Stomach (tissue), 9 donors: ENCODE measurements around the gene FXN. TPM values are rescaled to one million over a fixed set of nuclear protein-coding genes. Genes with fewer than 3 reads are reported as not detected.
"Not testable (repeated sequence)": the region's sequence is repeated elsewhere in the genome, so short reads cannot be mapped to it uniquely, and the experiment has no call there.

Experiments used
- DNase-seq, 2 donors: peaks; one replicate each; pipeline versions ENCODE4 v3.0.0 to v3.0.0-alpha.2; 2013 to 2019
- H3K27ac ChIP-seq, 5 donors: fragments of 200-600 bp in 4 of 5; sonication (generic) in 4 of 5; one replicate each; pipeline ENCODE4 v1.5.1; 2013 to 2019; ENCODE audit warnings: mild to moderate bottlenecking in 1 of 5, moderate library complexity in 1 of 5
- H3K27me3 ChIP-seq, 3 donors: fragments of 200-600 bp; sonication (generic); one replicate each; pipeline ENCODE4 v1.5.1; 2017 to 2019; ENCODE audit warnings: mixed run types in 1 of 3
- H3K36me3 ChIP-seq, 4 donors: fragments of 200-600 bp; sonication (generic); 1 replicate in 3 of 4; 2 replicates in 1 of 4; pipeline ENCODE4 v1.5.1; 2016 to 2019
- H3K4me1 ChIP-seq, 4 donors: fragments of 200-600 bp; sonication (generic); one replicate each; pipeline ENCODE4 v1.5.1; 2016 to 2019
- H3K4me3 ChIP-seq, 4 donors: fragments of 200-600 bp; sonication (generic) in 3 of 4; one replicate each; pipeline ENCODE4 v1.5.1; 2016 to 2019; ENCODE audit warnings: mild to moderate bottlenecking in 1 of 4
- H3K9me3 ChIP-seq, 4 donors: fragments of 200-600 bp; sonication (generic); one replicate each; pipeline ENCODE4 v1.5.1; 2016 to 2019
- EP300 ChIP-seq: sonication (generic); formaldehyde crosslinking; IDR thresholded peaks from one replicate; pipeline ENCODE4 v1.6.1; 2017; ENCODE audit warnings: antibody characterized with exemption
- POLR2A ChIP-seq, 4 donors: fragments of 450-650 bp; IDR thresholded peaks; one replicate each; pipeline ENCODE4 v1.6.1; 2016; ENCODE audit warnings: antibody characterized with exemption in 4 of 4, control low read depth in 2 of 4, mild to moderate bottlenecking in 1 of 4, moderate library complexity in 1 of 4
- POLR2AphosphoS5 ChIP-seq, 3 donors: sonication (generic); formaldehyde crosslinking; IDR thresholded peaks; one replicate each; pipeline ENCODE4 v1.6.1; 2016; ENCODE audit warnings: antibody characterized with exemption in 3 of 3
- WGBS, 5 donors: extraction: QIAGEN DNeasy Blood & Tissue Kit in 3 of 5; methylation state at CpG; one replicate each; pipeline versions ENCODE4 v1.1.5 to v1.1.7; 2013 to 2018; 5-methylcytosine and 5-hydroxymethylcytosine counted together
- intact Hi-C: fragments of 100-400 bp; cut with DNase I; formaldehyde crosslinking; loops from one replicate; pipeline ENCODE4 v1.15.1; 2023; ENCODE audit warnings: low total_unique reads
- polyA plus RNA-seq, 3 donors: library from polyadenylated mRNA; stranded (reverse); fragments of 200-250 nt; gene quantifications; one replicate each; pipeline ENCODE4 v1.2.3, GENCODE V29; 2013
- total RNA-seq, 5 donors: library from RNA; depleted of rRNA; stranded (reverse); fragments of >200 nt; gene quantifications; one replicate each; pipeline versions ENCODE4 v1.1.0 to v1.2.3, GENCODE V29; 2014 to 2016
- TF ChIP-seq, protein P1 (sequence below), 7 experiments: fragments of 450-650 bp in 4 of 7; fragments of 200-600 bp in 3 of 7; sonication (generic) in 3 of 7; IDR thresholded peaks; one replicate each; pipeline ENCODE4 v1.5.1; 2016 to 2019; ENCODE audit warnings: antibody characterized with exemption in 7 of 7, control low read depth in 2 of 7, mild to moderate bottlenecking in 1 of 7
- donor health status: healthy with polysubstance abuse.
- donor health status: Bipolar disorder and iron deficiency.
- donor health status: healthy.

The FXN gene
- total and polyA plus RNA-seq, 8 donors: 0.58 to 15.3 (median 4.1) TPM

- Histone ChIP-seq H3K9me3 (no peaks in the 10 kb centered on the region), H3K4me3 (no peak overlapping the region), H3K27me3 (no peaks in the 10 kb centered on the region), H3K4me1 (peaks cover 24 to 55% (median 46%) of the 10 kb centered on the region in 4 donors), H3K36me3 (no peaks in the 10 kb centered on the region), H3K27ac (peak overlapping the region in 2 of 5 donors; percentile 52 to 61)
- TF ChIP-seq, protein P1, sequence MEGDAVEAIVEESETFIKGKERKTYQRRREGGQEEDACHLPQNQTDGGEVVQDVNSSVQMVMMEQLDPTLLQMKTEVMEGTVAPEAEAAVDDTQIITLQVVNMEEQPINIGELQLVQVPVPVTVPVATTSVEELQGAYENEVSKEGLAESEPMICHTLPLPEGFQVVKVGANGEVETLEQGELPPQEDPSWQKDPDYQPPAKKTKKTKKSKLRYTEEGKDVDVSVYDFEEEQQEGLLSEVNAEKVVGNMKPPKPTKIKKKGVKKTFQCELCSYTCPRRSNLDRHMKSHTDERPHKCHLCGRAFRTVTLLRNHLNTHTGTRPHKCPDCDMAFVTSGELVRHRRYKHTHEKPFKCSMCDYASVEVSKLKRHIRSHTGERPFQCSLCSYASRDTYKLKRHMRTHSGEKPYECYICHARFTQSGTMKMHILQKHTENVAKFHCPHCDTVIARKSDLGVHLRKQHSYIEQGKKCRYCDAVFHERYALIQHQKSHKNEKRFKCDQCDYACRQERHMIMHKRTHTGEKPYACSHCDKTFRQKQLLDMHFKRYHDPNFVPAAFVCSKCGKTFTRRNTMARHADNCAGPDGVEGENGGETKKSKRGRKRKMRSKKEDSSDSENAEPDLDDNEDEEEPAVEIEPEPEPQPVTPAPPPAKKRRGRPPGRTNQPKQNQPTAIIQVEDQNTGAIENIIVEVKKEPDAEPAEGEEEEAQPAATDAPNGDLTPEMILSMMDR (IDR thresholded peaks at IDR 0.05): no peak
- DNase-seq: no peak
- WGBS, 5 donors: 69 to 82% (median 78%) methylated on average over 3 of the region's 3 CpGs
- intact Hi-C loops: no loop called here
These were observed 55.4 kb downstream of the FXN start for GRCh38 chr9:69090946-69091345.

DNA sequence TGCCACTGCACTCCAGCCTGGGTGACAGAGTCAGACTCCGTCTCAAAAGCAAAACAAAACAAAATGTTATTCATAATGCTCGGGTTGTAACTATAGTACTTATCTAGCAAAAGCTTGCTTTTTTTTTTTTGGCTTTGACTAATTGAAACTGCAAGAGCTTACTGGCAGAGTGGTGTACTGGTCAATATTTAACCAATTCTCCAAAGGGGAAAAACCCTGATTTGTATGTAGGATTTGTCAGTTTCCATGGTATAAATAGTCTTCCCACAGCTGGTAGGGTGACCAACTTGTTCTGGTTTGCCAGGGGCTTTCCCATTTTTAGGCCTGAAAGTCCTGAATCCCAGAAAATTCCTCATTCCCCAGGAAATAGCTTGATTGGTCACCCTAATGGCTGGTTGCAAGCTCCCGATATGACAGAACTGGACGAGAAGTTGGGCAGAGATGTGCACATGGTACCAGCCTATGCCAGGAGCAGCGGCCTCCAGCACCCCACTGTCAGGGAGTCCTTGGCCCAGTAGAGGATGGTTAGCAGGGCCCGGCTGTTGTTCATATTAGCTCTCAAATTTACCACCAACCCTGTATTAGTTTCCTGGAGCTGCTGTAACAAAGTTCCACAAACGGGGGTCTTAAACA lies 58.0 kb downstream of the FXN start:
- Histone ChIP-seq H3K9me3 (no peaks in the 10 kb centered on the region), H3K4me1 (peaks cover 12 to 45% (median 36%) of the 10 kb centered on the region in 4 donors), H3K27me3 (no peaks in the 10 kb centered on the region), H3K36me3 (no peaks in the 10 kb centered on the region), H3K27ac (peak overlapping the region; percentile 80 to 92 (median 84)), H3K4me3 (no peak overlapping the region)
- intact Hi-C loops: no loop called here
- TF ChIP-seq POLR2AphosphoS5 (IDR thresholded peaks at IDR 0.05) (peak in 1 of 3 donors; percentile 46), POLR2A (IDR thresholded peaks at IDR 0.05) (no peak)
- DNase-seq: peak in 1 of 2 donors; percentile 71
- 45 to 66% (median 54%) methylated on average over 7 of the region's 7 CpGs for WGBS, 5 donors

DNA sequence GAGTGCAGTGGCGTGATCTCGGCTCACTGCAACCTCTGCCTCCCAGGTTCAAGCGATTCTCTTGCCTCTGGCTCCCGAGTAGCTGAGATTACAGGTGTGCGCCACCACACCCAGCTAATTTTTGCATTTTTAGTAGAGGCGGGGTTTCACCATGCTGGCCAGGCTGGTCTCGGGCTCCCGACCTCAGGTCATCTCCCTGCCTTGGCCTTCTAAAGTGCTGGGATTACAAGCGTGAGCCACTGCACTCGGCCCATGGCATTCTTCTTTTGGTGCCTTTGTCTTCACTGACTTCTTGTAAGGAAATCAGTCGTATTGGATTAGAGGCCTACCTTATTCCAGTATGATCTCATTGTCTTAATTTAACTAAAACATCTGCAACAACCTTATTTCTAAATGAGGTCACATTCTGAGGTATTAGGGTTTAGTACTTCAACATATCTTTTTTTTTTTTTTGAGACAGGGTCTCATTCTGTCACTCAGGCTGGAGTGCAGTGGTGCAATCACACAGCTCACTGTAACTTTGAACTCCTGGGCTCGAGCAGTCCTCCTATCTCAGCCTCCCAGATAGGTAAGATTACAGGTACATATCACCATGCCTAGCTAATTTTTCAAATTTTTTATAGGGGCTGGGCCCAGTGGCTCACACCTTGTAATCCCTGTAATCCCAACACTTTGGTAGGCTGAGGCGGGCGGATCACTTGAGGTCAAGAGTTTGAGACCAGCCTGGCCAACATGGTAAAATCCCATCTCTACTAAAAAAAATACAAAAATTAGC lies 59.0 kb downstream of the FXN start:
- H3K27ac ChIP-seq: peak overlapping the region; percentile 76 to 88 (median 84)
- peaks cover 12 to 43% (median 33%) of the 10 kb centered on the region in 4 donors for H3K4me1 ChIP-seq
- H3K36me3 ChIP-seq, intact Hi-C loops, H3K4me3 ChIP-seq, H3K9me3 ChIP-seq, H3K27me3 ChIP-seq, DNase-seq: not testable (repeated sequence)
- WGBS, 5 donors: 82 to 89% (median 87%) methylated on average over 14 of the region's 14 CpGs

DNA sequence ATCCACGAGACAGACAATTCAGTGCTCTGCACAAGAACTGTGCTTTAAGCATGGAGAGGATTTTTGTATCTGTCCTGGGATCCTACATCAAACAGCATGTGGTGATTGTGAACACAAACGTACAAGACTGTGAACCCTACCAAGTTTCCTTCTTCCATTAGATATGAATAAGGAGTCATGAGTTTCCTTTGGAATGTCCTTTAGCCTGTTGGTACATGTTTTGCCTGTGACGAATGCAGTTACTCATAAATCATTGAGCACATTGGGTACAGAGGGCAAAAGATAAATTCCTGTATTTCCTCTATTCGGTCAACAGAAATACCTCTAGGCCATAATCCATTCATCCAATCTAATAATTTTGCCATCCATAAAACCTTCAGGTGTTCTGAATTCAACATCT lies 61.5 kb downstream of the FXN start:
- Histone ChIP-seq H3K27ac (peak overlapping the region; percentile 83 to 95 (median 84)), H3K36me3 (no peaks in the 10 kb centered on the region), H3K4me3 (no peak overlapping the region), H3K27me3 (no peaks in the 10 kb centered on the region), H3K9me3 (no peaks in the 10 kb centered on the region), H3K4me1 (peaks cover 4 to 25% (median 20%) of the 10 kb centered on the region in 4 donors)
- DNase-seq: peak in 1 of 2 donors; percentile 90
- WGBS, 5 donors: 35 to 45% (median 41%) methylated on average over 4 of the region's 4 CpGs
- TF ChIP-seq POLR2A (IDR thresholded peaks at IDR 0.05): no peak
- peak; percentile 44 to 90 (median 82) for TF ChIP-seq POLR2AphosphoS5 (IDR thresholded peaks at IDR 0.05)
- intact Hi-C loops: no loop called here

DNA sequence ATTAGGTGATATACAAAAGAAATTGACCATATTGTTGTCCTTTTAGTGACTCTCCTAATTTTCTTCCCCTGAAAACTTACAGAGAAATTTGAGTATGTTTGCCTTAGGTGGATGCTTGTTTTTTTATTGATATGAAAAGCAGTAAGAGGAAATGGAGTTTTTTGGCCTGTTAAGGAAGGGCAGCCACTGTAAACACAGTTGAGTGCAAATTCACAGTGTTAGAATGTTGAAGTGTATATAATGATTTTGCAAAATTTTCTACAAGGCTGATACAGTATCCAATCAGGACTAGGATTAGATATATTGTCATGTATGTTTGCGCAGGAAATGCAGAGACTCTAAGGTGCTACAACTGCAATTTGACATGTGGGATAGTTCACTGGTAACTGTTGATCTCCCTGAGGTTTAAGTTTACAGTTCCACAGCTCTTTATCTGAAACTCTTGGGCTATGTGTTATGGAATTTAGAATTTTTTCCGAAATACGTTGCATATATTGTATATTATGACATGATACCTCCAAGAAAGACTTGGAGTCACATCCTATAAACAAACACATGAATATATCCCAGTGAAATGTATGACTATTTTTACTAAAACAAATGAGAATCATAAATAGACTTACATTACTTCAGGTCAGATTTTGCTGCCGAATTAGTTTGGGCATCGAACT lies 62.5 kb downstream of the FXN start:
- H3K36me3 ChIP-seq: no peaks in the 10 kb centered on the region
- intact Hi-C loops: no loop called here
- TF ChIP-seq POLR2AphosphoS5 (IDR thresholded peaks at IDR 0.05) (peak in 2 of 3 donors; percentile 67 to 80), EP300 (no peak), POLR2A (IDR thresholded peaks at IDR 0.05) (no peak)
- TF ChIP-seq, protein P1 (IDR thresholded peaks at IDR 0.05): no peak

DNA sequence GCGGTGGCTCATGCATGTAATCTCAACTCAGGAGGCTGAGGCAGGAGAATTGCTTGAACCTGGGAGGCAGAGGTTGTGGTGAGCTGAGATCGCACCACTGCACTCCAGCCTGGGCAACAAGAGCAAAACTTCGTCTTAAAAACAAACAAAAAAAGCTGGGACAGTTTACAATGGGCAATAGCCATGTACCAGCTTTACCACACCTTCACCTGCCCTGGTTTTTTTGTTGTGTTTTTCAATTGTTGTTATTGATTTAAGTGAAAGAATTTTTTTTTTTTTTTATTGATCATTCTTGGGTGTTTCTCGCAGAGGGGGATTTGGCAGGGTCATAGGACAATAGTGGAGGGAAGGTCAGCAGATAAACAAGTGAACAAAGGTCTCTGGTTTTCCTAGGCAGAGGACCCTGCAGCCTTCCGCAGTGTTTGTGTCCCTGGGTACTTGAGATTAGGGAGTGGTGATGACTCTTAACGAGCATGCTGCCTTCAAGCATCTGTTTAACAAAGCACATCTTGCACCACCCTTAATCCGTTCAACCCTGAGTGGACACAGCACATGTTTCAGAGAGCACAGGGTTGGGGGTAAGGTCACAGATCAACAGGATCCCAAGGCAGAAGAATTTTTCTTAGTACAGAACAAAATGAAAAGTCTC lies 67.9 kb downstream of the FXN start:
- H3K4me1 ChIP-seq: peaks cover 0 to 16% (median 9%) of the 10 kb centered on the region in 4 donors
- H3K36me3 ChIP-seq, DNase-seq, H3K27ac ChIP-seq, H3K27me3 ChIP-seq, H3K9me3 ChIP-seq, H3K4me3 ChIP-seq, intact Hi-C loops: not testable (repeated sequence)
- WGBS, 5 donors: 54 to 77% (median 66%) methylated on average over 3 to 5 of the region's 7 CpGs

More for the DNA sequence above, 62.5 kb downstream of the FXN start:
- 44 to 70% (median 61%) methylated on average over 5 of the region's 5 CpGs for WGBS, 5 donors
- Histone ChIP-seq H3K4me3 (peak overlapping the region in 1 of 4 donors; percentile 24), H3K27ac (peak overlapping the region in 4 of 5 donors; percentile 83 to 88 (median 84)), H3K4me1 (peaks cover 4 to 16% (median 15%) of the 10 kb centered on the region in 4 donors), H3K9me3 (no peaks in the 10 kb centered on the region), H3K27me3 (no peaks in the 10 kb centered on the region)
- peak in 1 of 2 donors; percentile 57 for DNase-seq
